HG03175 (cell line): ENCODE results near the gene SPTBN5.

Source experiments
- ATAC-seq: cut with Tn5 transposase; IDR thresholded peaks from one replicate; pipeline ENCODE4 v1.9.1; 2021; ENCODE audit warnings: mild to moderate bottlenecking, moderate library complexity; ENCODE audit not compliant: unreplicated experiment

The SPTBN5 gene

GRCh38 chr15:41868321-41868720 lies 25.5 kb downstream of the SPTBN5 start:
- no peak for ATAC-seq

DNA sequence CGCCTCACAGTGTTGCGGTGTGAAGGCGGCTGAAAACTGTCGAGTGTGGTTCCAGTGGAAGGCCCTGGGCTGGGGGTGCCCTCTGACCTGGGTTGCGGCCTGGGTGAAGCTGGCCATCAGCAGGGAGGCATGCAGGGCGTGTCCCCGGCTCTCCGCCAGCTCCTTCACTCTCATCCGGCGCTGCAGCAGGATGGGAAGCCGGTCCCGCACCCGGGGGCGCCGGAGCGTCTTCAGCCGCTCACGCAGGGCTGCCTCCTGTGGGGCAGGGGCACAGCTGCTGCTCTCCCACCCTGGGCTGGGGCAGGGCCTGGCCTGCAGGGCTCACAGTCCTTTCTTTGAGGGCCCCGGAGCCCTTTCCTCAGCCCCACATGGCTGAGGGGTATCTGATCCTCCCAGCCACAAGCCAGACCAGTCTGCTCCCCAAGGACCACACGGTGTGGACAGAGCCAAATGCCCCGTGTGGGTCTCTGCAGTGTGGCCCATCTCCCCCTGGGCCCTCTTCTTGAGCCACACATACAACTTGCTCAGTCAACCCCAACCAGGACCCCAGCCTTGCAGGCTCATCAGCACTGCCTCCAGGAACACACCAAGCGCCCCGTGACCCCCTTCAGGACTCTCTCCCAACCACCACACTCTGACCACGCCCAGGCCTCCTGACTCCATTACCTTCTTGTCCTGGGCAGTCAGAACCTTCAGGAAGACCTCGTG lies 26.8 kb downstream of the SPTBN5 start:
- ATAC-seq, result no peak

- no peak for ATAC-seq
Observed at GRCh38 chr15:41866263-41866703, 27.6 kb downstream of the SPTBN5 start.

DNA sequence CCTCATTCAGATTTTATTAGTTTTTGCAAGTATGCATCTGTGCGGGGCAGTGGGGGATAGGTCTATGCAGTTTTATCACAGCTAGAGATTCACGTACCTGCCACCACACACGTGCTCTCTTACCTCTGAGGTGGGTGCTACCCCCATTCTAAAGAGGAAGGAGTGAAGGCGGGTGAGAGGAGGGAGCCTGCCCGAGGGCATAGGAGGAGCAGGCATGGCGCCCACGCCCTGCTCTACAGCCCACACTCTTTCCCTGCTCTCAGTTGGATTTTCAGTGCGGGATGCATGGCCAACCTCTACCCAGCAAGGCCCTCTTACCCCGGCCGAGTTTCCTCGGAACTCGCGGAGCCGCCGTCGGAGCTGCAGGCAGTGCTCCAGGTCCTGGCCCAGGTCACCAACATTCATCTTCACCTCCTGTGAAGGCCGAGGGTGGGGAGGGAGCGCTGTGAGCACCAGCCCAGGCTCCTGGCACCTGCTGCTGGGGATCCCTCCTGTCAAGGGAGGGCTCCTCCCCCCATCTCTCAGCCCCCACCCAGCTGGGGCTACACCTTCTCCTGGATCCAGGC lies 28.3 kb downstream of the SPTBN5 start:
- ATAC-seq, result no peak

- ATAC-seq, result no peak
Observed at GRCh38 chr15:41862515-41863116, 31.2 kb downstream of the SPTBN5 start.

GRCh38 chr15:41861736-41862356 lies 32.0 kb downstream of the SPTBN5 start:
- no peak for ATAC-seq

GRCh38 chr15:41860049-41860828 lies 33.6 kb downstream of the SPTBN5 start:
- no peak for ATAC-seq

DNA sequence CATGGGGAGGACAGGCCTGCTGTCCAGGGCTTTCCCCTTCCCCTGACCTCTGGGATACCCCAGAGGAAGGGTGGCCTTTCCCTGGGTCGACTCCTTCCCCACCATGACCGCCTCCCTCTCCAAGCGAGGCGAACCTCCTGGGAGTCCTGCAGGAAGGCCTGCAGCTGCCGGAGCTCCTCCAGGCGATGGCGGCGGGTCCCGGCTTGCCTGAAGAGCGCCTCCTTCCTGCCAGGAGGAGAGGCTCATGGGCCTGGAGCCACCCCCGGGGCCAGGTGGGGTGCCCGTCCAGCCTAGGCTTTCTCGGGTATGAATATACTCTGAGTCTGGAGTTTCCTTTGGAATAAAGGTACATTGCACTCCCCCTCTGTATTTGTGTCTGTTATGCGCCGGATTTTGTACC lies 35.1 kb downstream of the SPTBN5 start:
- ATAC-seq, result no peak

DNA sequence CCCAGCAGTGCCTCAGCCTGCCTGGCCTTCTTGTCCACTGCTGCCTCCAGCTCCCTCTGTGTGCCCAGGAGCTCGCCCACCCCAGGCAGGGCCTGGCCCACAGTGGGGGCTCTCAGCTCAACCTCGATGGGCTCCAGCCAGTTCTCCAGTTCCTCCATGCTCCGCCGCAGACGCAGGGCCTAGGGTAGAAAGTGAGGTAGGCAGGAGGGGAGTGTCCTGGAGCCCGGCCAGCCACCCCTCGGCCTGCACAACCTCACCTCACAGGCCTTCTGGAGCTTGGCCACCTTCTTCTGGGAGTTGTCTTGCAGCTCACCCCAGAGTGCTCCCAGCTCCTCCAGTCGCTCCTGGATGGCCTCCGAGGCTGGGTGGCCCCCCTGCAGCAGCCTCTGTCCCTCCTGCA lies 36.5 kb downstream of the SPTBN5 start:
- ATAC-seq, result no peak

- ATAC-seq, result no peak
Observed at GRCh38 chr15:41856716-41857115, 37.1 kb downstream of the SPTBN5 start.

GRCh38 chr15:41856262-41856661 lies 37.6 kb downstream of the SPTBN5 start:
- no peak for ATAC-seq

GRCh38 chr15:41855261-41855961 lies 38.4 kb downstream of the SPTBN5 start:
- ATAC-seq, result no peak

DNA sequence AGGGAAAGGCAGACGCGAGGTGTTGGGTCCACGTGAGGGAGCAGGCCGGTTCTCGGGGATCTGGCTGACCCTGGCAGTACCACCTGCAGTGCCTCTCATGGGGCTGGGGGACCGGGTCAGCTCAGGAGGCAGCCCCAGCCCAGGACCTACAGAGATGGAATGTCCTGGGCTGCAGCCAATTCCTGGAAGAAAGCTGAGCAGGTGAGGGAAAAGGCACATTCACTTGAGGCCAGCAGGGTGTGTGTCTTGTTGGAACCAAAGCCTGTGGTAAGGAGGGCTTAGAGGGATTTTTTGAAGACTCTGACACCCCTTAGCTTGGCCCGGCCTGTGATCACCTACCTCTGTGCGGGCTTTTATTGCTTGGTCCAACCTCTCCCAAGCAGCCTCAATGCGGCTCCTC lies 39.4 kb downstream of the SPTBN5 start:
- ATAC-seq, result no peak

GRCh38 chr15:41853831-41854230 lies 40.0 kb downstream of the SPTBN5 start:
- no peak for ATAC-seq

GRCh38 chr15:41852736-41853590 lies 40.9 kb downstream of the SPTBN5 start:
- no peak for ATAC-seq

- ATAC-seq, result no peak
Observed at GRCh38 chr15:41851755-41852370, 42.0 kb downstream of the SPTBN5 start.

DNA sequence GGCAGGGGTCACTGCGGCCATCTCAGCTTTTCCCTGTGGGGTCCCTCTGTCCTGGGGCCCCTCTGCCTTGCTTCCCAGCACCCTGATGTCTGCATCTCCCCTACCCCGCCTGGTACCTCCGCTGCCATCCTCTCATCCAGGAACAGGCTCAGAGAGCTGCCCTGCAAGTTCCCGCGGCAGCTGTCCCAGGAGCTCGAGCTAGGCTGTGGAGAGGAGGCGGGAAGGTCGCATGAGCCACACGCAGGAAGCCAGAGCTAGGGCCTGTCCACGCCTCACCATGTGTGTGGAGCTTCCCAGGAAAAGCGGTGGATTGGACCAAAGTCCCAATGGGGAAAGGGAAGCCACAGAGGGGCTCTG lies 42.7 kb downstream of the SPTBN5 start:
- no peak for ATAC-seq

DNA sequence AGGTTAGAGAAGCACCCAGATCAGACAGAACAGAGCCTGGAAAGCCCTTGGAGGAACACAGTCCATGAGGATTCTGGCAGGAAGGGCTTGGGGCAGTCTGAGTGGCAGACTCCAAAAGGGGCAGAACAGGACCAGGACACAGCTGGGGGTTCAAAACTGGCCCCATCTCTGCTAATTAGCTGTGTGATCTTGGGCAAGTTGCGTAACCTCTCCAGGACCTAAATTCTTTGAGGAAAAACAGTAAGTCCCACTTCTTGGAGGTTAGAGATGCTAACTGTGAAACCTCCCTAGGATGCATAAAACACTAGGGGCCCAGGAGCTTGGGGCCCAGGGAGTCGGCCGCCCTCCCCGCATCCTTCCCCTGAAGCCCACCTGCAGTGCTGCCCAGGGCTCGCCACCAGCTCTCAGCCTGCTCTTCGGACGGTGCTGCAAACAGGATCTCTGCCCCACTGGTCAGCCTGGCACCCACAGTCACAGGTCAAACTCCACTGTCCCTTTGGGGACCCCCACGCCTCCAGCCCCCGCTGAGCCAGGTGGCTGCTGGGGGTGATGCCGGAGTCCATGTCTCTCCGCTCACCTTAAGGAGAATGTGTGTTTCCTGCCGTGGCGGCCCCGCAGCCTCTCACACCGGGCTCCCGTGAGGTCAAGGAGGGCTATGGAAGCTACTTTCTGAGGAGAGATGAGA lies 43.2 kb downstream of the SPTBN5 start:
- ATAC-seq, result no peak

GRCh38 chr15:41849861-41850260 lies 44.0 kb downstream of the SPTBN5 start:
- ATAC-seq, result no peak
